Measurements from ENCODE around the gene RCE1. TPM values are rescaled to one million over a fixed set of nuclear protein-coding genes. Genes with fewer than 3 reads are reported as not detected.

Gene RCE1
- total RNA-seq, 1 experiment from 2014 or later, result 52.5 TPM

DNA sequence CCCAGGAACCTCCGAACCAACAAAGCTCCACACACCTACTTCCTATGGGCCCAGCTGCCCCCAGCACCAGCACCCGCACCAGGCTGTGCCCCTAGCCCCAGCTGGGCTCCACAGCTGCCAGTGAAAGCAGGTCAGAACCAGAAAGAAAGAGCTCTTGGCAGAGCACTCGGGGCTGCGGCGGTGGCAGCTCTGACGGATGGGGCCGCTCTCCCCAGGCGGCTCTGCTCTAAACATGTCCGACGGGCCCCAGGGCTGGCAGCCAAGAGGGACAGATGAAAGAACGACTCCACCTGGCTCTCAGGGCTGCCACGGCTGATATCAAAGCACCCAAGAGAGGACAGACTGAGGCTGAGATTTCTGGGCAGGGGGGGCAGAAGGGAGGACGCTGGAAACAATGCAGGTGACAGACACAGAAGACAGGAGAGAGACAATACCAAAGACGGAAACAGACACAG, 39.3 kb downstream of the RCE1 start:
- H2BK120ac ChIP-seq (ENCODE audit: low read depth, low read length, poor library complexity, severe bottlenecking), result no peak overlapping the region
- no peak overlapping the region for H4K91ac ChIP-seq (ENCODE audit: insufficient read length, low read depth, low read length)
- no peak overlapping the region for H4K5ac ChIP-seq (ENCODE audit: insufficient read length, low read depth, low read length)
- H4K8ac ChIP-seq (replicated peaks; ENCODE audit: insufficient read length, low read depth, low read length), result no peak overlapping the region
- no peaks in the 10 kb centered on the region for H3K27me3 ChIP-seq (ENCODE audit: insufficient read depth, low read length)
- no peak overlapping the region for H2BK15ac ChIP-seq (ENCODE audit: low read depth, low read length)
- H3K23ac ChIP-seq (ENCODE audit: insufficient read length, low read depth, low read length), result no peak overlapping the region
- no peak for DNase-seq
- H3K23me2 ChIP-seq (ENCODE audit: insufficient read length, low read depth, low read length, poor library complexity, severe bottlenecking), result no peaks in the 10 kb centered on the region
- Mint-ChIP-seq H3K27ac (peak overlapping the region; percentile 85 to 94 (median 89); a peak in 6 of 7 replicates), H3K27me3 (ENCODE audit: low read depth) (no peaks in the 10 kb centered on the region; the same call in 1 of the 2 replicates), H3K4me1 (peaks cover 49 to 65% of the 10 kb centered on the region in 2 experiments), H3K36me3 (ENCODE audit: insufficient read depth in 1 of 3, low read depth in 3 of 3) (no peaks in the 10 kb centered on the region), H3K9me3 (no peaks in the 10 kb centered on the region), H3K4me3 (no peak overlapping the region)
- H3K56ac ChIP-seq (ENCODE audit: insufficient read length, low read depth, low read length), result no peak overlapping the region
- H3K9ac ChIP-seq (ENCODE audit: extremely low read depth, insufficient read length, low read length), result no peak overlapping the region
- H2BK5ac ChIP-seq (ENCODE audit: insufficient read length, low read length), result no peak overlapping the region
- H3K9me3 ChIP-seq (ENCODE audit: control insufficient read depth, low read depth, low read length), result no peaks in the 10 kb centered on the region
- H3K4me2 ChIP-seq (ENCODE audit: insufficient read depth, insufficient read length, low read length), result no peak overlapping the region
- H3K4ac ChIP-seq (ENCODE audit: low read depth, low read length), result no peak overlapping the region
- H4K20me1 ChIP-seq (ENCODE audit: control insufficient read depth, insufficient read depth, insufficient read length), result no peaks in the 10 kb centered on the region
- H2AK5ac ChIP-seq (ENCODE audit: insufficient read length, low read length), result no peak overlapping the region
- no peak overlapping the region for H3T11ph ChIP-seq (ENCODE audit: low read length)
- H3K27ac ChIP-seq (ENCODE audit: insufficient read length, low read depth, low read length), result no peak overlapping the region
- H3K79me2 ChIP-seq (ENCODE audit: insufficient read depth, low read length), result no peaks in the 10 kb centered on the region
- H2BK20ac ChIP-seq (ENCODE audit: low read depth, low read length, poor library complexity, severe bottlenecking), result no peak overlapping the region
- no CpG with 5 or more reads among the region's 14 CpGs for WGBS (ENCODE audit: extremely low coverage, insufficient read length, low lambda C conversion rate)
- TF ChIP-seq, protein P1, sequence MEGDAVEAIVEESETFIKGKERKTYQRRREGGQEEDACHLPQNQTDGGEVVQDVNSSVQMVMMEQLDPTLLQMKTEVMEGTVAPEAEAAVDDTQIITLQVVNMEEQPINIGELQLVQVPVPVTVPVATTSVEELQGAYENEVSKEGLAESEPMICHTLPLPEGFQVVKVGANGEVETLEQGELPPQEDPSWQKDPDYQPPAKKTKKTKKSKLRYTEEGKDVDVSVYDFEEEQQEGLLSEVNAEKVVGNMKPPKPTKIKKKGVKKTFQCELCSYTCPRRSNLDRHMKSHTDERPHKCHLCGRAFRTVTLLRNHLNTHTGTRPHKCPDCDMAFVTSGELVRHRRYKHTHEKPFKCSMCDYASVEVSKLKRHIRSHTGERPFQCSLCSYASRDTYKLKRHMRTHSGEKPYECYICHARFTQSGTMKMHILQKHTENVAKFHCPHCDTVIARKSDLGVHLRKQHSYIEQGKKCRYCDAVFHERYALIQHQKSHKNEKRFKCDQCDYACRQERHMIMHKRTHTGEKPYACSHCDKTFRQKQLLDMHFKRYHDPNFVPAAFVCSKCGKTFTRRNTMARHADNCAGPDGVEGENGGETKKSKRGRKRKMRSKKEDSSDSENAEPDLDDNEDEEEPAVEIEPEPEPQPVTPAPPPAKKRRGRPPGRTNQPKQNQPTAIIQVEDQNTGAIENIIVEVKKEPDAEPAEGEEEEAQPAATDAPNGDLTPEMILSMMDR (conservative IDR thresholded peaks at IDR 0.05), result no peak
- H2BK12ac ChIP-seq (ENCODE audit: insufficient read length, low read depth, low read length), result no peak overlapping the region
- H2AFZ ChIP-seq (ENCODE audit: low read length), result no peak overlapping the region
- no peak overlapping the region for H3K18ac ChIP-seq (ENCODE audit: insufficient read length, low read depth, low read length)
- no peak overlapping the region for H3K14ac ChIP-seq (ENCODE audit: insufficient read depth, low read length)
- peaks cover 2% of the 10 kb centered on the region; the same call in 1 of the 2 replicates for H3K4me1 ChIP-seq (ENCODE audit: insufficient read depth, low read length)
- H3K79me1 ChIP-seq (ENCODE audit: insufficient read depth, low read depth, low read length, poor library complexity, severe bottlenecking), result no peaks in the 10 kb centered on the region
